D721Med (cell line): ENCODE data around the gene TSPYL1.
A peak's percentile ranks its signal among the peaks of the same experiment; 100 is the strongest.
"Not testable (repeated sequence)": the region's sequence is repeated elsewhere in the genome, so short reads cannot be mapped to it uniquely, and the experiment has no call there.

Source experiments
- DNase-seq: peaks from one replicate; pipeline ENCODE4 v3.0.0; 2011; ENCODE audit warnings: low spot score; ENCODE audit not compliant: insufficient read length
- FAIRE-seq: peaks from 2 replicates; lab custom pipeline; 2011; peaks lifted over from hg19 to GRCh38; lab: Jason Lieb, UNC
- CTCF ChIP-seq: IDR thresholded peaks from 2 replicates; pipeline ENCODE4 v1.5.1; 2012; ENCODE audit warnings: mild to moderate bottlenecking, control low read depth; ENCODE audit not compliant: insufficient read depth; ENCODE audit errors: missing control alignments

The TSPYL1 gene

GRCh38 chr6:116279232-116280160 lies at the start of gene TSPYL1:
TSPYL1 (minus strand) TSS chr6:116279930; CDS start chr6:116279830, 100 bp downstream.
- no peak for FAIRE-seq

GRCh38 chr6:116329156-116329555 lies 49.4 kb upstream of the TSPYL1 start:
- no peak for TF ChIP-seq CTCF
- no peak for FAIRE-seq
- DNase-seq, result no peak

More at GRCh38 chr6:116279232-116280160, at the start of gene TSPYL1:
- no peak for TF ChIP-seq CTCF
- peak; percentile 50 for DNase-seq

- FAIRE-seq (no peak), DNase-seq (no peak)
- no peak for TF ChIP-seq CTCF
Observed at GRCh38 chr6:116328528-116328903, 48.8 kb upstream of the TSPYL1 start.

- FAIRE-seq (no peak), DNase-seq (no peak)
- no peak for TF ChIP-seq CTCF
Observed at GRCh38 chr6:116327803-116328527, 48.2 kb upstream of the TSPYL1 start.

GRCh38 chr6:116326996-116327395 lies 47.3 kb upstream of the TSPYL1 start:
- no peak for FAIRE-seq
- no peak for TF ChIP-seq CTCF
- DNase-seq, result no peak

GRCh38 chr6:116326181-116326671 lies 46.5 kb upstream of the TSPYL1 start:
- DNase-seq (no peak), FAIRE-seq (no peak)
- no peak for TF ChIP-seq CTCF

- FAIRE-seq, DNase-seq: not testable (repeated sequence)
Observed at GRCh38 chr6:116325634-116326132, 46.0 kb upstream of the TSPYL1 start.
